Hepatocyte (in vitro differentiated cells): ENCODE measurements around the gene KRTAP2-1.
"Not testable (repeated sequence)": the region's sequence is repeated elsewhere in the genome, so short reads cannot be mapped to it uniquely, and the experiment has no call there.

Experiments used
- EZH2 ChIP-seq: fragments of 200-600 bp; sonication (generic); IDR thresholded peaks from 2 replicates; pipeline ENCODE4 v1.6.1; 2016; ENCODE audit warnings: antibody characterized with exemption, mild to moderate bottlenecking, borderline replicate concordance
- EZH2phosphoT487 ChIP-seq: fragments of 200-600 bp; sonication (generic); IDR thresholded peaks from one replicate; pipeline ENCODE4 v1.6.1; 2018; ENCODE audit warnings: antibody characterized with exemption, mild to moderate bottlenecking, low read depth, moderate library complexity; ENCODE audit not compliant: unreplicated experiment, severe bottlenecking
- TF ChIP-seq, protein P1 (sequence below): fragments of 200-600 bp; sonication (generic); IDR thresholded peaks from 2 replicates; pipeline ENCODE4 v1.5.1; 2016; ENCODE audit warnings: antibody characterized with exemption, mild to moderate bottlenecking; ENCODE audit not compliant: poor library complexity

DNA sequence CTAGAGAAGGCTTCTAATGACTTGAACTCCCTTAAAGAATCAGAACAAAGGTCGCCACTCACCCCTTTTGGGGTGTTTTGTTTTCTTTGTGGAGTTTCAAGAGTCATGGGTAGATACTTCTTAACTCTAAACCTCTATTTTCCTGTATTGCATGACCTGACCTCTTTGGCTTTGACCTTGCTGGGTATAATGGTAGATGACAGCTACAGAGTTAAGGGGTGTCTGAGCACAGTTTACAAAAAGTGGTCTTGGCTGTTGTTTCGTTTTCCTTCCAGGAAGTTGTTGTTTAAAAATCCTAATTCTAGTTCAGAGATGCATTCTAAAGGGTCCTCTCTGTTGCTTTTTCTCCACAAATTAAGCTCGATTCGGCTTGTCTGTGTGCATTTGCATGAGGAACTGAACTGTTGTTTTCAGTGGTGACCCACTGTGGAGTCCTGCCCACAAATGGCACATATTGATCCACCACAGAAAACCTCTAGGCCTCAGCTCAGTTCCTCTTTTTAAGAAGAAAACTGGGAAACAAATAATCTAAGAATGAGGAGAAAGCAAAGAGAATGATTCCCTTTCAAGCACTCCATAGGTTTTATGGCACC lies 41.7 kb upstream of the KRTAP2-1 start:
- not testable (repeated sequence) for TF ChIP-seq EZH2, EZH2phosphoT487
- TF ChIP-seq, protein P1, sequence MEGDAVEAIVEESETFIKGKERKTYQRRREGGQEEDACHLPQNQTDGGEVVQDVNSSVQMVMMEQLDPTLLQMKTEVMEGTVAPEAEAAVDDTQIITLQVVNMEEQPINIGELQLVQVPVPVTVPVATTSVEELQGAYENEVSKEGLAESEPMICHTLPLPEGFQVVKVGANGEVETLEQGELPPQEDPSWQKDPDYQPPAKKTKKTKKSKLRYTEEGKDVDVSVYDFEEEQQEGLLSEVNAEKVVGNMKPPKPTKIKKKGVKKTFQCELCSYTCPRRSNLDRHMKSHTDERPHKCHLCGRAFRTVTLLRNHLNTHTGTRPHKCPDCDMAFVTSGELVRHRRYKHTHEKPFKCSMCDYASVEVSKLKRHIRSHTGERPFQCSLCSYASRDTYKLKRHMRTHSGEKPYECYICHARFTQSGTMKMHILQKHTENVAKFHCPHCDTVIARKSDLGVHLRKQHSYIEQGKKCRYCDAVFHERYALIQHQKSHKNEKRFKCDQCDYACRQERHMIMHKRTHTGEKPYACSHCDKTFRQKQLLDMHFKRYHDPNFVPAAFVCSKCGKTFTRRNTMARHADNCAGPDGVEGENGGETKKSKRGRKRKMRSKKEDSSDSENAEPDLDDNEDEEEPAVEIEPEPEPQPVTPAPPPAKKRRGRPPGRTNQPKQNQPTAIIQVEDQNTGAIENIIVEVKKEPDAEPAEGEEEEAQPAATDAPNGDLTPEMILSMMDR, result not testable (repeated sequence)
